Body of pancreas (tissue), 4 donors: ENCODE measurements around the gene MTCH1.

Experiments used
- CTCF ChIP-seq, 7 experiments: fragments of 450-650 bp in 4 of 7; fragments of 200-600 bp in 3 of 7; sonication (generic) in 3 of 7; IDR thresholded peaks; one replicate each; pipeline ENCODE4 v1.5.1; 2016 to 2019; ENCODE audit warnings: antibody characterized with exemption in 7 of 7
- POLR2A ChIP-seq, 3 donors: fragments of 450-650 bp; IDR thresholded peaks; one replicate each; pipeline ENCODE4 v1.6.1; 2016; ENCODE audit warnings: antibody characterized with exemption in 3 of 3, mild to moderate bottlenecking in 2 of 3

DNA sequence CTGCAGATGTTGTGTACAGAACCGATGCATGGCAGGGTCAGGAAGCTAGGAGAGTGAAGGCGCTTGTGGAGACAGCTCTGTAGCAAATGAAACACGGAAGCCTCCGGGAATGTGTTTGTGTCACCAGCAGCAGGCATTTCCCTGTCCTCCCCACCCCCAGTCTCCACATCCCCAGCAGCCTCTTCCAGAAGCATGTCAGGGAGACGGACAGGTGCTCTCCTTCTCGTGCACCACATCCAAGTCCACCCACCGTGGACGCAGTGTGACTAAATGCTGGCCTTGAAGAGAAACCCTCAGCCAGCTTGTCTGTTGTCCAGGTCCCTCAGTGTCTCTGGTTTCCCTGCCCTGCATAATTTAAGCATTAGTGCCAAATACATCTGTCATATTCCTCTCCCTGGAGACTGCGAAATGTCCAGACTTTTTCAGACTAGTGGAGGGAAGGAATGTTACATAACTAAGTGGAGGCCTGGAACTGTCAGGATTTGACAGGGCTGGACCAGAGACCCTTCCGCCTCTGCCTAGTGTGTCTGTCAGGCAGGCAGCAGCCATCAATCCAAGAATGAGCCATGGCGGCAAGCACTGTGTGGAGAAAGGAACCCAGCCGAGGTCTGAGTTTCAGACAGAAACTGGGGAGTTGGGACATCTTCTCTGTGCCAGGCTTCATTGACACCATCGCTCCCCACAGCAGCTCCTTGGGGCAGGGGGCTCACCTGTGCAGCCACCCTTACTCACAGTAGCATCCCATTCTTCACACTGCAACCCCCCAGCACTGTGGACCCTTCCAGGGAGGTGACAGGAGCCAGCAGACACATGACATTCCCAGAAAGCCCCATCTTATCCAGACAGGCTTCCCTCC lies 58.1 kb downstream of the MTCH1 start:
- TF ChIP-seq CTCF (IDR thresholded peaks at IDR 0.05), result no peak
- TF ChIP-seq POLR2A (IDR thresholded peaks at IDR 0.05), result no peak
